Prostate gland (tissue), 2 donors: ENCODE data around the gene SLC17A2.

ENCODE experiments used
- CTCF ChIP-seq, 4 experiments: fragments of 200-600 bp in 2 of 4; fragments of 450-650 bp in 2 of 4; sonication (generic) in 2 of 4; IDR thresholded peaks; 1 replicate in 3 of 4; 2 replicates in 1 of 4; pipeline ENCODE4 v1.5.1; 2016 to 2019; ENCODE audit warnings: antibody characterized with exemption in 4 of 4, mild to moderate bottlenecking in 2 of 4, moderate library complexity in 2 of 4
- POLR2A ChIP-seq: fragments of 450-650 bp; IDR thresholded peaks from one replicate; pipeline ENCODE4 v1.6.1; 2016; ENCODE audit warnings: antibody characterized with exemption, mild to moderate bottlenecking

- no peak for TF ChIP-seq CTCF (IDR thresholded peaks at IDR 0.05)
- TF ChIP-seq POLR2A, result no peak
These were observed 23.2 kb upstream of the SLC17A2 start for GRCh38 chr6:25953733-25954132.
